Muscle layer of colon (tissue), 2 donors: ENCODE data around the gene HOXC12.
A peak's percentile ranks its signal among the peaks of the same experiment; 100 is the strongest.

ENCODE experiments used
- H3K27ac ChIP-seq: one replicate; pipeline ENCODE4 v1.7.0; 2013; ENCODE audit warnings: low read depth, mild to moderate bottlenecking, low read length, moderate library complexity
- H3K27me3 ChIP-seq, 2 donors: one replicate each; pipeline ENCODE4 v1.7.0; 2013; ENCODE audit warnings: low read length in 2 of 2, mild to moderate bottlenecking in 2 of 2; ENCODE audit not compliant: insufficient read depth in 2 of 2, control insufficient read depth in 1 of 2
- H3K36me3 ChIP-seq: one replicate; pipeline ENCODE4 v1.7.0; 2013; ENCODE audit warnings: mild to moderate bottlenecking, low read length; ENCODE audit not compliant: insufficient read depth
- H3K4me1 ChIP-seq: one replicate; pipeline ENCODE4 v1.7.0; 2013; ENCODE audit warnings: mild to moderate bottlenecking, low read length; ENCODE audit not compliant: insufficient read depth
- H3K4me3 ChIP-seq, 2 donors: one replicate each; pipeline ENCODE4 v1.7.0; 2013; ENCODE audit warnings: low read length in 2 of 2, low read depth in 1 of 2, mild to moderate bottlenecking in 1 of 2, moderate library complexity in 1 of 2
- H3K9ac ChIP-seq: one replicate; pipeline ENCODE4 v1.7.0; 2013; ENCODE audit warnings: low read length
- H3K9me3 ChIP-seq: one replicate; pipeline ENCODE4 v1.7.0; 2013; ENCODE audit warnings: mild to moderate bottlenecking, low read length
- donor health status: abdominal sarcoma.
- donor health status: Adenocarcinoma of cecum.

HOXC12 gene

GRCh38 chr12:53969588-53970259 lies 15.0 kb downstream of the HOXC12 start:
- Histone ChIP-seq H3K9me3 (no peaks in the 10 kb centered on the region), H3K36me3 (no peaks in the 10 kb centered on the region), H3K27me3 (peaks cover 59 to 99% of the 10 kb centered on the region in 2 donors), H3K4me3 (no peak overlapping the region), H3K27ac (no peak overlapping the region), H3K9ac (no peak overlapping the region), H3K4me1 (peaks cover 11% of the 10 kb centered on the region)

DNA sequence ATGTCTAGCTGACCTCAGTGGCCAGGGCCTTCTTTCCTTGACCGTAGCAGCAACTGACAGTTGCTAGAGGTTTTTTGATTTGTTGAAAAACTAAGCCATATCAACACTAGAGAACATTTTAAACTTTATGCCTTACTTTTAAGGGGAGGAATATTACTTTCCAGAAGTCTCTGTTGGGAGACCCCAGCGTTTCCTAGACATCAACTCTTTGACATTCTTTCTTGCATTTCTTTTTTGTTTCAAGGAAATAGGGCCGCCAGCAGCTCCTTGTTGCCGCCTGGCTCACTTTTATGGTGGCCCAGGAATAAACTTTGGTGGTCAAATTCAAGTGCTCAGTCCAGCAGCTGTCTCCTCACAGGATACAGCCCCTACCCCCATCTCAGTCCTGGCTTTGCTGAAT lies 15.7 kb downstream of the HOXC12 start:
- Histone ChIP-seq H3K4me3 (no peak overlapping the region), H3K9ac (no peak overlapping the region), H3K4me1 (peaks cover 8% of the 10 kb centered on the region), H3K27ac (no peak overlapping the region), H3K27me3 (peaks cover 52 to 99% of the 10 kb centered on the region in 2 donors), H3K9me3 (no peaks in the 10 kb centered on the region), H3K36me3 (no peaks in the 10 kb centered on the region)

DNA sequence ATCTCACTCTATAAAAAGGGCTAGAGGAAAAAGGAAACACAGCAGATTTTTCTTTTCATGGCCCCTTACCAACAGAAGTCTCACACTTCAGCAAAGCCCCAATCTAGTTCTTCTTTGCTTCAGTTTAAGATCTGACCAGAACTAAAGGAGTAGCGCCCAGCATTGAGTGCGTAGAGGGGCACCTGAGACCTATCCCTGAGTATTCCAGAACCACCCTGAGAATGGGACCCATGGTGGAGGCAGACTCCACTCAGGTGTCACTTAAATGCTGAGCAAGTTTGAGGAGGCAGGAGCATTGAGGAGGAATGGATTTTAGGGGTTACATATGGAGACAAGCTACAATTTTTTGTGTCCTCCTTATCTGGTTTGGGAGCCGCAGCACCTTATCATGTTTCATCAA lies 16.4 kb downstream of the HOXC12 start:
- Histone ChIP-seq H3K9me3 (no peaks in the 10 kb centered on the region), H3K27me3 (peaks cover 52 to 99% of the 10 kb centered on the region in 2 donors), H3K9ac (no peak overlapping the region), H3K4me1 (peaks cover 5% of the 10 kb centered on the region), H3K27ac (no peak overlapping the region), H3K36me3 (no peaks in the 10 kb centered on the region), H3K4me3 (no peak overlapping the region)

- H3K27ac ChIP-seq: no peak overlapping the region
- H3K27me3 ChIP-seq: peaks cover 52 to 99% of the 10 kb centered on the region in 2 donors
- H3K4me3 ChIP-seq: no peak overlapping the region
- no peak overlapping the region for H3K9ac ChIP-seq
- H3K4me1 ChIP-seq: peaks cover 5% of the 10 kb centered on the region
- H3K36me3 ChIP-seq: no peaks in the 10 kb centered on the region
- H3K9me3 ChIP-seq: no peaks in the 10 kb centered on the region
Observed at GRCh38 chr12:53971686-53972085, 17.0 kb downstream of the HOXC12 start.

DNA sequence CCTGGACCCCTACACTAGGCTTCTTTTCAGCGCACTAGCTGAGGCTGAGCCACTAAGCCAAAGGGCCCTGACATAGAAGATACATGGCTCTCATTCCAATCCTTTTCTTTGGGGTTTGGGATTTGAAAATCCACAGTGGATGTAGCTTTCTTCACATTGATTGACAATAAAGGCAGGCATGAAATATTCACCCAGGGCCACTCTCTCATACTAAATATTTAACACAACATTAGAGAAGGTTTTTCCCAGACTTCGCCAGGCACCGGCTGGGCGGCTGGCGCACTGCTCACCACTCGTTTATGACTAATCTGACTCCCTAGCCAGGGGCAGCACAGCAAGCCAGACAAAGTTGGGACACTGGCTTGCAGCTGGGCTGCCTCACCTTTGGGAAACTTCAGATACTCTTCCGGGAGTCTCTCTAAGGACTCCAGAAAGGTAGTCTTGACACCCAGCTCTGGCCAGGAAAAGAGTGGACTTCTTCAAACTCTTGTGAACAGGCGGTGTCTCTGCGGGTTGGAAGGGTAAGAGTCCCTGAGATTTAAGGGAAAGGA lies 17.5 kb downstream of the HOXC12 start:
- Histone ChIP-seq H3K4me1 (peaks cover 5% of the 10 kb centered on the region), H3K9ac (no peak overlapping the region), H3K4me3 (no peak overlapping the region), H3K9me3 (no peaks in the 10 kb centered on the region), H3K27ac (no peak overlapping the region), H3K36me3 (no peaks in the 10 kb centered on the region), H3K27me3 (peaks cover 52 to 99% of the 10 kb centered on the region in 2 donors)

GRCh38 chr12:53972722-53973235 lies 18.1 kb downstream of the HOXC12 start, which contains the start of gene HOXC11:
TSS of gene HOXC11 (plus strand) at chr12:53973126. CDS start at chr12:53973242, 116 bp downstream.
- H3K9me3 ChIP-seq: no peaks in the 10 kb centered on the region
- no peak within 1 kb of the TSS for H3K27ac ChIP-seq
- H3K4me1 ChIP-seq: no peaks in the 10 kb centered on the region
- no peak within 1 kb of the TSS for H3K9ac ChIP-seq
- peaks cover 52 to 99% of the 10 kb centered on the region in 2 donors for H3K27me3 ChIP-seq
- peak within 1 kb of the TSS; percentile 25 to 32 for H3K4me3 ChIP-seq
- no peaks in the 10 kb centered on the region for H3K36me3 ChIP-seq

DNA sequence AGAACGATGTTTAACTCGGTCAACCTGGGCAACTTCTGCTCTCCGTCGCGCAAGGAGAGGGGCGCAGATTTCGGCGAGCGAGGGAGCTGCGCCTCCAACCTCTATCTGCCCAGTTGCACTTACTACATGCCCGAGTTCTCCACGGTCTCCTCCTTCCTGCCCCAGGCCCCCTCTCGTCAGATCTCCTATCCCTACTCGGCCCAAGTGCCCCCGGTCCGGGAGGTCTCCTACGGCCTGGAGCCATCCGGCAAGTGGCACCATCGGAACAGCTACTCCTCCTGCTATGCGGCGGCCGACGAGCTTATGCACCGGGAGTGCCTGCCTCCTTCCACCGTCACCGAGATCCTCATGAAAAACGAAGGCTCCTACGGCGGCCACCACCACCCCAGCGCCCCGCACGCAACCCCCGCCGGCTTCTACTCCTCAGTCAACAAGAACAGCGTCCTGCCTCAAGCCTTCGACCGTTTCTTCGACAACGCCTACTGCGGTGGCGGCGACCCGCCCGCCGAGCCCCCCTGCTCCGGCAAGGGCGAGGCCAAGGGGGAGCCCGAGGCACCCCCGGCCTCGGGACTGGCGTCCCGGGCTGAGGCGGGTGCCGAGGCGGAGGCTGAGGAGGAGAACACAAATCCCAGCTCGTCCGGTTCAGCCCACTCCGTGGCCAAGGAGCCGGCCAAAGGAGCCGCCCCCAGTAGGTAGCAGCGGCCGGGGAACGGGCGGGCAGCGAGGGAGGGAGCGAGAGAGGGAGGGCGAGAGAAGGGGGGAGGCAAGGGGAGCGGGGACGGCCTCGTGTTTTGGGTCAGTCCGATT lies 18.7 kb downstream of the HOXC12 start:
- Histone ChIP-seq H3K9ac (no peak overlapping the region), H3K27me3 (peaks cover 53 to 97% of the 10 kb centered on the region in 2 donors), H3K4me3 (peak overlapping the region; percentile 25 to 32), H3K36me3 (no peaks in the 10 kb centered on the region), H3K4me1 (no peaks in the 10 kb centered on the region), H3K27ac (no peak overlapping the region), H3K9me3 (no peaks in the 10 kb centered on the region)

DNA sequence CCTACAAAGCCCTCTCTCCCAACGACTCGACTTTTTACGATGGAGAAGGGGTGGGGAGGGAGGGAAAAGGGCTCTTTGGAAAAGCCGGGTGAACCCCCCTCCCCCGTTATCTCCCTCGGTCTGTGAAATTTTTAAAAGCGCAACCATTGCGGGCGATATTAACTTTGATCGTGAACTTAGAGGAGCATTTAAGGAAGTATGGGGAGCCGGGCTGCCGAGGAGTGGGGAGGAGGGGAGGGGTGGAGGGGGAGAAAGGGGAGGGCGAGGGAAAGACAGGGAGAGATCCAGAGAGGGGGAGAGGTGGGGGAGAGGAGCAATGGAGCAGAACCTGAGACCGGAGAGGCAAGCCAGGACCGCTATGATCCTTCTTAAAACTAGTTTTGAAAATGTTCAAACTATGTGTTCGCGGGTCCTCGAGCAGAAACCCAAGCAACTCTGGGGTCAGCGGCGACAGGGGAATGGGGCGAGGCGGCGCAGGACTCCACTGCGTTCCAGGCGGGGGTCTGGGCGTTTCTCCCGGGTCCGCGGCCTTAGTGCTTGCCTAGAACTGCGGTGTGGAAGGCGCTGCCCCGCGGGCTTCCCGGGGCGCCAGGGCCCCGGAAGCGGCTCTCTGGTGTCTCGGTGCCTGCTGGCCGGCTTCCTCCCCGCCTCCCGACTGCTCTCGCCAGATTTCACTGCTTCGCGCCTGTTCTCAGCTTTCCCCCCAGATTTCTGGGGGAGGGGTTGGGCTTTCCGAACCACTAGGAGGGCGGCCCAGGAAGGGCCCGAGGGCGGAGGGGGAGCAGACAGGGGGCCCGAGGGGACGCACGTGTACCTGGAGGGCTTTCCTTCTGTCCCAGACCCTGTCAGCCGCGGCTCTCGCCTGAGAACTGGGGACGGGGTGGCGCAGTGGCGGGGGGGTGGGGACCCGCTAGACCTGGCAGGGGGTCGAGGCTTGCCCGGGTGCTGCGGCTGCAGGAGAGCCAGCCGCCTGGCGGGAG lies 19.7 kb downstream of the HOXC12 start, which contains the start of gene HOTAIR:
Gene HOTAIR, minus strand, starts transcription at position 871 of the 980 bp plus-strand sequence.
- Histone ChIP-seq H3K27ac (no peak within 1 kb of the TSS), H3K9me3 (no peaks in the 10 kb centered on the region), H3K4me3 (peak within 1 kb of the TSS; percentile 32 to 35), H3K27me3 (peaks cover 56 to 95% of the 10 kb centered on the region in 2 donors), H3K4me1 (no peaks in the 10 kb centered on the region), H3K36me3 (no peaks in the 10 kb centered on the region), H3K9ac (no peak within 1 kb of the TSS)

- Histone ChIP-seq H3K9ac (no peak overlapping the region), H3K27me3 (peaks cover 62 to 95% of the 10 kb centered on the region in 2 donors), H3K4me3 (peak overlapping the region; percentile 32 to 35), H3K36me3 (no peaks in the 10 kb centered on the region), H3K27ac (no peak overlapping the region), H3K9me3 (no peaks in the 10 kb centered on the region), H3K4me1 (no peaks in the 10 kb centered on the region)
Observed at GRCh38 chr12:53975064-53975471, 20.4 kb downstream of the HOXC12 start.

DNA sequence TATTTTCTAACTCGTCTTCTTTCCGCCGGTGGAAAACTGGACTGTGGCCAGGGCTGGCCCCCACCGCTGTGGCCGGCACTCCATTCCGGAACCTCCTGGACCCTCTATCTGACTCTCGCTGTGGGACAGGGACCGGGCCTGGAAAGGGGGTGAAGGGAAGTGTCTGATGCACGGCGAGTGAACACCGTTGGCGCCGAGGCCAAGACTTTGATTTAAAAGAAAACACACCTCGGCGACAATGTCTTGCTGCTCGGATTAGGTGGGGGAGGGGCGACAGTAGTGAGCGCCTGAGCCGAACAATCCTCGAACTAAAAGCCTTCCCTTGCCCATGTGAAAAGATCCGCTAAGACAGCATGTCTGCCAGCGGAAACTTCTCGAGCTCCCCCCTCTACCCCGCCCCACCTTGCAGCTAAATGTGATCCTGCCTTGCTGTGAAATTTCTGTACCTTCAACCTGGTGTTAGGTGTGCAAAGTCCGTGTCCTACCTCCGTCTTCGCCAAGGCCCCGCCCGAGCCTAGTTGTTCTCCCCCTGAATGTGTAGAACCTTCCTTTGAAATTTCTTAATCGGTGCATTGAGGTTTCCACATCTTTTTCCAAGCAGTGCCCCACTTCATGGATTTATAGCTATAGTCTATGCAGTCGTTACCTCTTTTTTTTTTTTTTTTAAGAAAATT lies 20.9 kb downstream of the HOXC12 start:
- Histone ChIP-seq H3K9me3 (no peaks in the 10 kb centered on the region), H3K9ac (no peak overlapping the region), H3K4me3 (peak overlapping the region in 1 of 2 donors; percentile 35), H3K27ac (no peak overlapping the region), H3K36me3 (no peaks in the 10 kb centered on the region), H3K4me1 (no peaks in the 10 kb centered on the region), H3K27me3 (peaks cover 64 to 93% of the 10 kb centered on the region in 2 donors)
